HG03469 (cell line): ENCODE results near the gene AMOTL1.
"Not testable (repeated sequence)": the region's sequence is repeated elsewhere in the genome, so short reads cannot be mapped to it uniquely, and the experiment has no call there.

Source experiments
- ATAC-seq: cut with Tn5 transposase; IDR thresholded peaks from one replicate; pipeline ENCODE4 v1.9.1; 2021; ENCODE audit warnings: mild to moderate bottlenecking, moderate library complexity, moderate number of reproducible peaks; ENCODE audit not compliant: unreplicated experiment

Gene AMOTL1

DNA sequence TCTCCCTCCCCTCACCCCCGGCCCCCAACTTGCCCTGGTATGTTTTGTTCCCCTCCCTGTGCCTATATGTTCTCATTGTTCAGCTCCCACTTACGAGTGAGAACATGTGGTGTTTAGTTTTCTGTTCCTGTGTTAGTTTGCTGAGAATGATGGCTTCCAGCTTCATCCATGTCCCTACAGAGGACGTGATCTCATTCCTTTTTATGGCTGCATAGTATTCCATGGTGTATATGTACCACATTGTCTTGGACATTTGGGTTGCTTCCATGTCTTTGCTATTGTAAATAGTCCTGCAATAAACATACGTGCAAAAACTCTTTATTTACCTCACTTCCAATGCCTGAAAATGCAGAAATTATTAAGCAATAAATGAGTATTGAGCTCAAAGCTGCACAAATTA is 85.1 kb downstream of the AMOTL1 start:
- not testable (repeated sequence) for ATAC-seq

DNA sequence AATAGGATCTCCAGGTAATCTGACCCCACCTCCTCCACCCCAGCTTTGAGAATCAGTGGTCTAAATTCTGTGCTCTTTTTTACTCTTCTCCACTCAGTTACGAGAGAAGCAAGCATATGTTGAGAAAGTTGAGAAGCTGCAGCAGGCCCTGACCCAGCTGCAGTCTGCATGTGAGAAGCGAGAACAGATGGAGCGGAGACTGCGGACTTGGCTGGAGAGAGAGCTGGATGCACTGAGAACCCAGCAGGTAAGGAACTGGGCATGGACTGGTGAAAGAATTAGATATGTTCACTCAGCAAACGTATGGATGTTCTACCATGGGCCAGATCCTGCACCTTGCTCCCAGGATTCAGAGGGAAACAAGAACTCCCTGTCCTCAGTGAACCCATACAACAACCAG is 85.7 kb downstream of the AMOTL1 start:
- no peak for ATAC-seq

DNA sequence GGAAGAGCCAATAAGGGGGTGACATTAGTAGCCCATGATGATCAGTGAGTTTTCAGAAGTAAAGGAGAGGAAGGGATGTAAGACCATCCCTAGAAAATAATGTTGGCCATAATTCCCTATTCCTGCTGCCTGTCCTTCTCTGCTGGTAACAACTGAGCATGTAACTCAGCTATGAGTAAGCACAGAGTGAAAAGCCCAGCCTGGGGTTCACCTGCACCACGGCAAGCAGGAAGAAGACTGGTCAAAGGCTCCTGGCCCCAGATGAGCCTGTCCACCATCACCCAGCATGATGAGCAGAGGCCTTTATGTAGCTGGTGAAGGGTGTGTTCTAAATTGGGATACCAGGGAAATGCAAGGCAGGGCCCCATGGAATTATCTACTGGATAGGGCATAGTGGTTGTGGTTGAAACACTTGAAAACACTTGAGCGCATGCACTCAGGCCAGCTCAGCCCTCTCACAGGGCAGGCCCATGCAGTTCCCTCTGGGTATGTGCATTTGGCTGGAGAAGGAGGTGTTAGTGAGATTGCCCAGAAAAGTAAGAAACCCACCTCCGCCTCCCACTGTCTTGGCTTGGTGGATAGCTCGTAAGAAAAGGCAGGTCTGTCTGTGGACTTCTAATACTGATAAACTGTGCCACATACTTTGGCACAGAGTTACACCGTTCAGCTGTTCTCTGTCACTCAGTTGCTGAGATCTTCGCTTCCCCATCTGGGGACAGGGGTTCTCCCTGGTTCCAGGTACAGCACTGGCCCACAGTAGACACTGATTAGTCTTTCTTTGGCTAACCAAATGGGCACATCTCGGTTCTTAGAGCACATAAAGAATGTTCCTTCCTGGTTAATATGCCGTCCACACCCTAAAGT is 86.8 kb downstream of the AMOTL1 start:
- ATAC-seq = no peak

DNA sequence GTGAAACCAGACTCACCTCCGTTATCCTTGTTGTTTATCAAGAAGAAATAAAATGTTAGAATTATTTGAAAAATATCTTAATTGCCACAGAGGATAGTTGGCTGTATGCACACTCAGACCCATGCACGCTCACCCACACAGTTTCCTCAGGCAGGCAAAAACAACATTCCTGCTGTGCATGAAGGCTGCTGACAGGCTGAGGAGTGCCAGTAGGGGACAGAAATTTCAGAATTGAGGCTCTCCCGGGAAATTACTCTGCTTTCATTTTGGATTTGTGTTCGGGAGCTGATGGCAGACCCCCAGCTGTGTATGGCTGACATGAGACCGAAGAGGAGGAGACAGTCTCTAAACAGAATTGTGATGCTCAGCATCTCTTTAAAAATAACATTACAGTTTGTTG is 87.5 kb downstream of the AMOTL1 start:
- ATAC-seq = no peak

DNA sequence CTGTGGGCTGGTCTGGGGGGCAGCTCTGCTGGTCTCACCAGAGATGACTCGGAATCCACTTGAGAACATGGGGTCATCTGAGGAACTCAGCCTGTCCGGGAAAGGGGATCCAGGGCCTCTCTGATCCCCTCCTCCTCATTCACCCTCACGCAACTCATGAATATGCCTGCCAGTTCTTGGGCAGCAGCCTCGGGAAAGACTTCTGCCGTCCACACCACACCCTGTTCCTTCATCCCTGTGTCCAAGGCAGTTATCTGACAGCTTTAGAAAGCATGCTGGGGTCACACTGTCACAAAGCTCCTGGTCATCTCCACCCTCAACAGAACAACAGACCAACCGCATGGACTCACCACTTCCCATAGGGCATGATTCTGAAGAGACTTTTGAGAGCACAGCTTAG is 88.3 kb downstream of the AMOTL1 start:
- no peak for ATAC-seq

DNA sequence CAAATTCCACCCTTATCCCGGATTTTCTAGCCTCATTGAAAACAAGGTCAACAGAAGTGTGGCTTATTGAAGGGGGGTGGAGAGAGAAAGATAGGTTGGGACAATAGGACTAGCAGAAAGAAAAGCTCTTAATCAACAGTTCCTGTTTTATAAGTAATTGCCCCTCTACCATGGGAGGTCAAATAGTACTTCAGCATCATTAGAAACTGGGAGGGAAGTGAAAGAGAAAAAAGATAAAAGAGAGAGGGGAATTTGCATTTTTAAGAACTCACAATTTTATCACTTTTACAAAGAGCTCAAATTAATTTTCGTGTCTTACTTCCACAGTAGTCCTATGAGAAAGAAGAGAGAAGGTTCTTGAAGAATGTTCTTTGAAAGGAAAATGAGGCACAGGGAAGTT is 89.2 kb downstream of the AMOTL1 start:
- ATAC-seq = no peak

DNA sequence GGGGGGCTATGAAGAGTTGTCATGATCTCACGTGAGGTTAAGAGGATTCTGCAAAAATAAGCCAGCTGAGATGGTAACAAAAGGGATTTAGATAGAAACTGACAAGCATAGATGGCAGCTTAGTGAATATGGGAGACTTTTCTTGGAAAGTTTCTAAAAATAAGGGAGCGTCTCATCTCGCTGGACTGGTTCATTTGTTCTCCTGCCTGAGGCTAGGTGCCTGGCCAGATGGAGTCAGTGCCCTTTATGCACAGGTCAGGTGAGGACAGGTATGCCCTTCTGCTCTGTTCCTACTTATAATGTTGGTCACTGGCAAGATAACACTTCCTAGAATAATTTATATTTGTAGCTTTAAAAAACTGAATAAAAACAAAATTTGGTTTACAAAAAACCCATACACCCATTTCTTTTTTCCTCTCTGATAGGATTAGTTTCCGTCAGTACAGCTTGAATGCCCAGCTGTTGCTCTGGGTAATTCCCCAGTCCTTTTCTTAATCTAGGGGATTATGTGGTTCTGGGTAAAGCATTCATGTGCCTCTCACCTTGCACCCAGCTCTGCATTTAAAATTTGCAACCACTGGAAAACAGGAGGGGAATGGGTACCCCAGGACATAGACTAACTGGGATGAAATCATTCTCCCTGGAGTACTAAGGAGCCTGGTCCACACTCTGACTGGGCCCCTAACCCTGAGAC is 90.0 kb downstream of the AMOTL1 start:
- ATAC-seq = no peak

DNA sequence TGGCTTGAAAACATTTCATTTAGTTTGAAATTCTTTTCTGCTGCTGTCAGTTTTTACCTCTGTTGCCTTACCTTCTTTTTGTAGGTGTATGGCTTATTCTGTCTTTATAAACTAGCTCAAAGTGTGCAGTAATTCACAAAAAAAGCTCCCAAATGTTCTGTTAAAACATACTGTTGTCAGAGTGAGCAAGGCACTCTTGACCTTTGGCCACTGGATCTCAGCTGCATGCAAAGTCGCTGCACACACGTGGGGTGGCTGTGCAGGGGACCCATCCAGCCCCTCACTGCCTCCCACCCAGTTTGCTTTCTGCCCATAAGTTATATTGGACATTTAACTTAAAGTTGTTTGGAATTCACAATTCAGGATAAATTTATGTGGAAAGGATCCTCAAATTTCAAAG is 92.2 kb downstream of the AMOTL1 start:
- ATAC-seq = no peak

DNA sequence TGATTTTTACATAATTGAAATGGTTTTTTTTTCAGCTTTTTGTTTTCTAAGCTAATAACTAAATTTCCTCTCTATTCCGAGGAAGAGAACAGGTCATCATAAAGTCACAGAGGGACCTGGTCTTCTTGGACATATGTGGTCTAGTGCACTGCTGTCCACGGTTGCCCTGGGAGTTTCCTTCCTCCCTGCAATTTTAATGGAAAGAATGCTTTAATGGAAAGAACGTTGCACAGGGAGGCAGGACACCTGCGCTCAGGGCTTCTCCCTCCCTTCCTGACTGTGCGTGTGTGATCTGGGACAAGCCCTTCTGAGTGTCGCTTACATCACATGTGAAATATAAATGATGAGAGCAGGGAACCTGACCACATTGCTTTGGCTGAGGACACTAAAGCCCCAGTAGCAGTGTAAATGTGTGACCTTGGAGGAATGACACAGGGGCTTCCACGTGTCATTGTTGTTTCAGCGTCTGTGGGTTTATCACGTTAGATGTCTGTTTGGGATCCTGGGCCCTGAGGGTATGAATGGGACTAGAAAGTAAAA is 93.2 kb downstream of the AMOTL1 start:
- ATAC-seq = no peak

DNA sequence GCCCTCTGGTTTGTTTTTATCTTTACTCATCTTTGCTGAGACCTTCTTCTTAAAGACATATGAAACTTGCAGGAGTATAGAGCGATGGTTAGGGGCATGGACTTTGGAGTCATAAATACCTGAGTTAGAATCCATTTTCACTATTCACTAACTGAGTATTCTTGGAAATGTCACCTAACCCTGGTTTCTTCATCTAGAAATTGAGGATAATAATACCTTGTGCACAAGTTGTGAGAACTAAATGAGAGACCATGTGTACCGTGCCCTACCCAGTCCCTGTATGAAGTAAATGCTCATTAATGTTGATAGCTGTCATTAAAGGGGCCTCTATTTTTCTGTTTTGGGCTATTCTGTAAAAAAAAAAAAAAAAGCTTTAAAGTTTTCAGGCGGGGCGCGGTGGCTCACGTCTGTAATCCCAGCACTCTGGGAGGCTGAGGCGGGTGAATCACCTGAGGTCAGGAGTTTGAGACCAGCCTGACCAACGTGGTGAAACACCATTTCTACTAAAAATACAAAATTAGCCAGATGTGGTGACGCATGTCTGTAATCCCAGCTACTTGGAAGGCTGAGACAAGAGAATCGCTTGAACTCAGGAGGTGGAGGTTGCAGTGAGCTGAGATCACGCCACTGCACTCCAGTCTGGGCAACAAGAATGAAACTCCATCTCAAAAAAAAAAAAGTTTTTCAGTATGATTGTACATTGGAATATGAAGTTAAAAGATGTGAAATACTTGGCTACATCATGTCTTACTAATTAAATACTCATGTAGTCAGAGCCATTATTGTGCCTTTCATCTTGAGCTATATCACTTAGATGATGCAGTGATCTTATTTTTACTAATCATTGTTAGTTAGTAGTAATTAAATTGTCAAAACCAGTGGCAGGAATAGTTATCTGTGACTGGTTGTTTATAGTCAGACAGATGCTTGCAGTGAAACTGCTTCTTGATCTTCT is 95.0 kb downstream of the AMOTL1 start:
- no peak for ATAC-seq

DNA sequence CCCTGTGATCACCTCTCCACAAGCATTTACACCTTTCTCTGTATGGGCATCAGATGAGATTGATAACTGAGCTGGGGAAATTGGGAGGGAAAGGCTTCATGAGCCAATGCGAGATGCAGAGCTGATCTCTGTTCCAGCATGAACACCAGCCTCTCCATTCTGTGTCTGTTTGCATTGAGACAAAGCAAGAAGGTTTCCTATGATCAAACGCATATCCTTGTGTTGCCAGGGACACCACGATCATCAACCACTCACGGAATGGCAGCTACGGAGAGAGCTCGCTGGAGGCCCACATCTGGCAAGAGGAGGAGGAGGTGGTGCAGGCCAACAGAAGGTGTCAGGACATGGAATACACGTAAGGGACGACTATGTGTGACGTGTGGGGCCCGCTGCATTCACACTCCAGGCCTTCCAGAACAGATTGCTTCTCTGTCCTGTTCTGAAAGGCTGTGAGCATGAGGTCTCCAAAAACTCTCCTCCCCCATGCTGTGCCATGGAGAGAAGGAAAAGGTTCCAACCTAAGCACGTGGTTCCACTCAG is 96.4 kb downstream of the AMOTL1 start:
- ATAC-seq = no peak

DNA sequence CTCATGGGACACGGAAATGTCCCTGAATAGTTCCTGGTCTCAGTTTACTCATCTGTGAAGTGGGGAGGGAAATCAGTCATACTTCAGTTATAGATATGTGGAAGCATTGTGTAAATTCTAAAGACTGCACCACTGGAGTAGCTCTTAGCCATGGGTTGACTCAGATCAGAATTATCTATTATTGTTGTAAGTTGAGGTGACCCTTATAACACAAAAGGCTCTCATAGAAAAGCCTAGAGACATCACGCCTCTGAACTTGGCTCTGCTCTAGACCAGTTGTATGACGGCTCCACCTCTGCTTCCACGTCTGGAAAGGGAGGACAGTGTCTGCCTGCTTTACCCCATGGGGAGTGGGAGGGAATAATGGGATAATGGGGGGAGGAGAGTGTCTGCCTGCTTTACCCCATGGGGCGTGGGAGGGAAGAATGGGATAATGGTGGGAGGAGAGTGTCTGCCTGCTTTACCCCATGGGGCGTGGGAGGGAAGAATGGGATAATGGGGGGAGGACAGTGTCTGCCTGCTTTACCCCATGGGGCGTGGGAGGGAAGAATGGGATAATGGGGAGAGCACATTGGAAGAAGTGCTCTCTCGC is 98.2 kb downstream of the AMOTL1 start:
- ATAC-seq = no peak

DNA sequence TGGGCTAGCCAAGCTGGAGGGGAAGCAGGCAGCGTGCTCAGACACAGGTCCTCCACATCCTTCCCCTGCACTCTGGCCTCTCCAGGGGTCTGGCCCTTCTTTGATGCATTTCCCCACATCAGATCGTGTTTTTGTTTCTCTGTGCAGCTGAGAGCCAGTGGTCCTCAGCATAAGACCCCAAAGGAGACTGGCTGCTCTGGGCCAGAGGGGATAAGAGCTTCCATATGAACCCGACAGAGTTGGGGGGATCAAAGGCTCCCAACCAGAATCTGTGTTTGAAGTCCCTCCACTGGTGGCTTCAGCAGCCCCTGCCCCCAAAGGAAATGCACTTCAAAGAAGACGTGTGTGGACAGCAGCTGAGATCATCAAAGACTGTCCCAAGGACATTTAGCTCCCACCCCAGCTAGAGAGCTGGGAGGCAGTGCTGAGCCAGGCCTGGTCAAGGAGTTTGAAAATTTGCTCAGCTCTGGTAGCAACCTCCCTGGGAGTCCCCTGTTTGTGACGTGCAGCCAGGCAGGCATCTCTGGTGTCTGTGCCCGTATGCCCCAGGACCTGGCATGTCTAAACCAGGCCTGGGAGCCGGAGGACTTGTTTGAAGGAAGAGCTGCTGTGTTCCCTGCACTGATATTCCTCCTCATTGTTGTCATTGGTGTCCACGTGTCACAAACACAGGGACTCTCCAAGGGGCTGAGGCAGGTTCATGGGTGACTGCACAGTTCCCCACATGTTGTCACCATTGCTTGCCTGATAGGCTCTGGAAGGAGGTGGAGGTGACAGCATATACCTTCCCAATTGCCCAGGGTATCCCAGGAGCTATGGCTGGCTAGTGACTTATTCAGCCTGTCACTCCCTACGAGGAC is 99.0 kb downstream of the AMOTL1 start:
- ATAC-seq = no peak

DNA sequence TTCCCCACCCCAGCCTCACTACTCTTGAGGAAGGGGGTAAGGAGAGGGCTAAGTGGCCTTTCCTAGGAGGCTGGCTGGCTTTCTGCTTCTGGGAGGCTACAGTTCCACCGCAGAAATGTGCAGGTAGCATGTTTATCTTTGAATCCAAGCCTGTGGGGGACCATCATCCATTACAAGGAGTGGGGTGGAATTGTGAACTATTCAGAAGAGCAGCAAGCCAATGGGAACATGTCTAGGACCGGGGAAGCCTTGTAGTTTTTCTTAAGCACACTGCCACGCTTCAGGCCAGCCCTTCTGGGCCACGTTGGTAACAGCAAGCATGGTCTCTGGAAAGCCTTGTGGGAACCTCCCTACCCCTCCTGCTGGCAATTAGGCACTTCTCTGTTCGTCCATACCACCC is 100.3 kb downstream of the AMOTL1 start:
- ATAC-seq = no peak

DNA sequence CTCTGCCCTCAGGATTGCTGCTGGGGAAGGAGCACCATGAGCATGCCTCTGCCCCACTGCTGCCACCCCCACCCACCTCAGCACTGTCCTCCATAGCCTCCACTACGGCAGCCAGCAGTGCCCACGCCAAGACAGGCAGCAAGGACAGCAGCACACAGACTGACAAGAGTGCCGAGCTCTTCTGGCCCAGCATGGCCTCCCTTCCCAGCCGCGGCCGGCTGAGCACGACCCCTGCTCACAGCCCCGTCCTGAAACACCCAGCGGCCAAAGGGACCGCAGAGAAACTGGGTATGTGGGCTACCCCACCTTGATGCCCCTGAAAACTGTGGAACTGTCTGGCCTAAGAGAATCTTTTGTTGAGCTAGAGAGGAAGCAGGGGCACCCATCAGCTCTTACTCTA is 101.0 kb downstream of the AMOTL1 start:
- no peak for ATAC-seq

DNA sequence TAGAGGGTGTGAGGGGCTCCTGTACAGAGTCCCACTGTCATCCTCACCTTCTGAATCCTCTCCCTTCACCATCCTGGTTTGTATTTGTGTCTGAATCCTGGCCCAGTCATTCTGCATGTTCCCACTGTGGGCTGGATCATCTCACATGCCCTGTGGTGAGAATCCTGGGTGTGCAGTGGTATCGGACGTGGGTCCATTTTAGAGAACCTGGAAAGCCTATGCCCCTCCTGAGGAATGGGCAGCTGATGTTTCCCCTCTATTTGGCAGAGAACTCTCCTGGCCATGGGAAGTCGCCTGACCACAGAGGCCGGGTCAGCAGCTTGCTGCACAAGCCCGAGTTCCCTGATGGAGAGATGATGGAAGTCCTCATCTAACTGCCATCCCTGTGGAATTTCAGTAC is 102.3 kb downstream of the AMOTL1 start:
- ATAC-seq = no peak

DNA sequence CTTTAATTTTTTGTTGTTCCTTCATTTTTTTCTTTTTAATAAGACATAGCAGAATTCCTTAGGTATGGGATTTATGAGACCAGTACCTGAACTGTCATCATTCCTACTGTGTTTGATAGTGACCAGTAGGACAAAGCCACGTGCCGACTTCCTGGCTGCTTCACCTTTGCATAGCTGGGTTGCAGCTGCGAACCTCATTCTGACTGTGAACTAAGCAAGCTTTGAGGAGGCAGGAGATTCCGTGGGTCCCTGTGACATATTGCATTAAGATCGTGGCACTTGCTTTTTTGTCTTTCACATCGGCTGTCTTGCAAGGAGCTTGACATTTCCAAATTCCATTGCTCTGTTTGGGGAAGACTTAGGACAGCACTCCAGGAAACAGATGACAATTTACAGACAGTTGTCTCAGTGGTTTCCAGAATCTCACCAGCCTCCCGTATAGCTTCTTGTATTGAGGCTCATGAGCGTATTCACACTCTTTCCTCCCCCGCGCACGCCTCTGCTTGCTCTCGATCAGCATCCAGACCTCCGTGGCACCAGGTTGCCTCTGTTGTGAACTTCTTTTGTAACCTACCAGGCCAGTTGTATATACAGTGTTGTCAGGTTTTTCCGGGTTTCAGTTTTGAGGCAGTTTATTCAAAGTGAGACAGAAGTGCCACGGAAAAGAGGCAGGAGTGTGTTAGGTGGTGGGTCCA is 103.5 kb downstream of the AMOTL1 start:
- ATAC-seq = no peak

DNA sequence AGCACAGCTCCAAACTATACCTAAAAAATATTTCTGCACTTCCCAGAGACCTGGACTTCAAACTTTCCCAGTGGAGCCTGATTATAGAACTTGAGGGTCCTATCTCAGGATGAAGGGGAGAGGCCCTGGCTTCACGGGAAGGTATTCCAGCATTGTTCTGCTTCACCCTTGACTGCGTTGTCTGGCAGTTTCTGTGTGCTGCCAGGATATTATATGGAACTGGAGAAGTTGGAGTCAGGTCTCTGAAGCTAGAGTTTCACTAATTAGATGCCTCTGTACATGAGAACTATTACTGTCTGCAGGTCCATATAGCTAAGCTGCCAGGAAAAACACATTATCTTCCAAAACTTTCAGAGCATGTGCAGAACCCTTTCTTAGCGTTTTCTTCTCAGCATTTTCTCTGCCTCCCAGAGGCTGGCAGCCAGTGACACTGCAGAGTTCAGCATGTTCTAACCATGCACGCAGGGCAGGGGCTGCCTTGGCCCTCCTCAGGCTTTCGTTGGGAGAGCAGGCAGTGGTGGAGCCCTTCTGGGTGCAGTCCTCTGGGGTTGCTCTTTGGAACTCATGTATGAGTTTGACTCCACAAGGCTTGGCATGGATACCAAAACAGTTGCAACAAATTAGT is 105.9 kb downstream of the AMOTL1 start:
- ATAC-seq = no peak
